GM23338 (cell line): ENCODE data around the gene FAM110C.

Experiments
- CREB1 ChIP-seq: fragments of 250-450 bp; sonication (Bioruptor Pico); IDR thresholded peaks from 2 replicates; pipeline ENCODE4 v1.5.0; 2020; ENCODE audit warnings: low read depth, mild to moderate bottlenecking, moderate library complexity
- CTCF ChIP-seq, 2 experiments: fragments of 200-600 bp in 1 of 2; sonication (generic) in 1 of 2; conservative IDR thresholded peaks; 2 replicates each; pipeline versions ENCODE4 v1.5.1 to v1.6.1; 2016 to 2017; ENCODE audit warnings: antibody characterized with exemption in 2 of 2, low read depth in 2 of 2, mild to moderate bottlenecking in 2 of 2, moderate library complexity in 1 of 2
- EZH2 ChIP-seq: fragments of 200-600 bp; sonication (generic); IDR thresholded peaks from one replicate; pipeline ENCODE4 v1.8.0; 2017; ENCODE audit warnings: antibody characterized with exemption, mild to moderate bottlenecking, low read depth; ENCODE audit not compliant: unreplicated experiment
- EZH2phosphoT487 ChIP-seq: fragments of 200-600 bp; sonication (generic); IDR thresholded peaks from one replicate; pipeline ENCODE4 v1.8.1; 2018; ENCODE audit warnings: antibody characterized with exemption; ENCODE audit not compliant: unreplicated experiment
- POLR2AphosphoS5 ChIP-seq: IDR thresholded peaks from 2 replicates; pipeline ENCODE4 v1.6.1; 2016; ENCODE audit warnings: antibody characterized with exemption, low read depth
- REST ChIP-seq: IDR thresholded peaks from one replicate; pipeline ENCODE4 v1.6.1; 2018; ENCODE audit warnings: antibody characterized with exemption; ENCODE audit not compliant: unreplicated experiment
- TF ChIP-seq, protein P1 (sequence below): IDR thresholded peaks from 2 replicates; pipeline ENCODE4 v1.6.1; 2016; ENCODE audit warnings: antibody characterized with exemption

GRCh38 chr2:38155-38554, 8.2 kb downstream of the FAM110C start:
- TF ChIP-seq POLR2AphosphoS5 = no peak
- no peak for TF ChIP-seq EZH2
- no peak for TF ChIP-seq CTCF (conservative IDR thresholded peaks at IDR 0.05; ENCODE audit: low read depth in 2 of 2)
- TF ChIP-seq REST = no peak
- TF ChIP-seq, protein P1, sequence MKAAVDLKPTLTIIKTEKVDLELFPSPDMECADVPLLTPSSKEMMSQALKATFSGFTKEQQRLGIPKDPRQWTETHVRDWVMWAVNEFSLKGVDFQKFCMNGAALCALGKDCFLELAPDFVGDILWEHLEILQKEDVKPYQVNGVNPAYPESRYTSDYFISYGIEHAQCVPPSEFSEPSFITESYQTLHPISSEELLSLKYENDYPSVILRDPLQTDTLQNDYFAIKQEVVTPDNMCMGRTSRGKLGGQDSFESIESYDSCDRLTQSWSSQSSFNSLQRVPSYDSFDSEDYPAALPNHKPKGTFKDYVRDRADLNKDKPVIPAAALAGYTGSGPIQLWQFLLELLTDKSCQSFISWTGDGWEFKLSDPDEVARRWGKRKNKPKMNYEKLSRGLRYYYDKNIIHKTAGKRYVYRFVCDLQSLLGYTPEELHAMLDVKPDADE = no peak
- no peak for TF ChIP-seq EZH2phosphoT487
- no peak for TF ChIP-seq CREB1
